Common myeloid progenitor, CD34-positive (primary cell): ENCODE data around the gene LCN6.

Experiments used
- CTCF ChIA-PET: fragments of 350-600 bp; sonication (Branson Sonifier 250); formaldehyde crosslinking; loops from one replicate; lab custom pipeline; 2021; ENCODE audit warnings: antibody characterized with exemption; lab: Charles Lee
- POLR2A ChIA-PET: fragments of 350-600 bp; sonication (Branson Sonifier 250); formaldehyde crosslinking; loops from one replicate; lab custom pipeline; 2021; ENCODE audit warnings: antibody characterized with exemption; lab: Charles Lee
- DNase-seq, 3 donors: peaks; one replicate each; pipeline versions ENCODE4 v3.0.0 to v3.0.0-alpha.2; 2013
- H3K27ac ChIP-seq, 2 experiments: 1 replicate in 1 of 2; 2 replicates in 1 of 2; pipeline ENCODE4 v1.7.0; 2013; ENCODE audit warnings: inconsistent platforms in 2 of 2, low read length in 2 of 2, mild to moderate bottlenecking in 2 of 2, low read depth in 1 of 2, moderate library complexity in 1 of 2; ENCODE audit not compliant: severe bottlenecking in 2 of 2, insufficient read depth in 1 of 2, poor library complexity in 1 of 2
- H3K27me3 ChIP-seq, 5 experiments: replicated peaks in 2 of 5; 1 replicate in 3 of 5; 2 replicates in 2 of 5; pipeline versions ENCODE4 v1.6.1 to v1.7.0; 2013; ENCODE audit warnings: low read length in 4 of 5, mild to moderate bottlenecking in 2 of 5, moderate library complexity in 2 of 5, inconsistent platforms in 1 of 5; ENCODE audit not compliant: insufficient read depth in 5 of 5, control insufficient read depth in 4 of 5
- H3K36me3 ChIP-seq, 4 experiments: 1 replicate in 2 of 4; 2 replicates in 2 of 4; pipeline versions ENCODE4 v1.6.1 to v1.7.0; 2013; ENCODE audit warnings: low read length in 3 of 4, control low read depth in 1 of 4, mild to moderate bottlenecking in 1 of 4; ENCODE audit not compliant: control insufficient read depth in 4 of 4, insufficient read depth in 4 of 4
- H3K4me1 ChIP-seq, 4 experiments: 1 replicate in 3 of 4; 2 replicates in 1 of 4; pipeline versions ENCODE4 v1.6.1 to v1.7.1; 2013; ENCODE audit warnings: low read length in 3 of 4, mild to moderate bottlenecking in 3 of 4, control low read depth in 1 of 4, inconsistent platforms in 1 of 4, moderate library complexity in 1 of 4; ENCODE audit not compliant: control insufficient read depth in 4 of 4, insufficient read depth in 4 of 4; ENCODE audit errors: control extremely low read depth in 1 of 4
- H3K4me3 ChIP-seq, 7 experiments: 1 replicate in 4 of 7; 2 replicates in 3 of 7; pipeline versions ENCODE4 v1.5.1 to v1.7.0; 2013; ENCODE audit warnings: mild to moderate bottlenecking in 7 of 7, low read length in 6 of 7, moderate library complexity in 6 of 7, inconsistent platforms in 2 of 7, low read depth in 2 of 7, control low read depth in 1 of 7; ENCODE audit not compliant: insufficient read depth in 4 of 7, control insufficient read depth in 1 of 7; ENCODE audit errors: extremely low read depth in 1 of 7
- H3K9me3 ChIP-seq, 5 experiments: 1 replicate in 4 of 5; 2 replicates in 1 of 5; pipeline versions ENCODE4 v1.6.1 to v1.7.1; 2013; ENCODE audit warnings: low read length in 4 of 5, mild to moderate bottlenecking in 2 of 5, inconsistent platforms in 1 of 5, low read depth in 1 of 5, moderate library complexity in 1 of 5; ENCODE audit not compliant: control insufficient read depth in 4 of 5, insufficient read depth in 2 of 5; ENCODE audit errors: control extremely low read depth in 1 of 5
- WGBS: methylation state at CpG from one replicate; pipeline ENCODE4 v1.1.5; 2013; ENCODE audit not compliant: insufficient coverage; 5-methylcytosine and 5-hydroxymethylcytosine counted together

Gene LCN6

DNA sequence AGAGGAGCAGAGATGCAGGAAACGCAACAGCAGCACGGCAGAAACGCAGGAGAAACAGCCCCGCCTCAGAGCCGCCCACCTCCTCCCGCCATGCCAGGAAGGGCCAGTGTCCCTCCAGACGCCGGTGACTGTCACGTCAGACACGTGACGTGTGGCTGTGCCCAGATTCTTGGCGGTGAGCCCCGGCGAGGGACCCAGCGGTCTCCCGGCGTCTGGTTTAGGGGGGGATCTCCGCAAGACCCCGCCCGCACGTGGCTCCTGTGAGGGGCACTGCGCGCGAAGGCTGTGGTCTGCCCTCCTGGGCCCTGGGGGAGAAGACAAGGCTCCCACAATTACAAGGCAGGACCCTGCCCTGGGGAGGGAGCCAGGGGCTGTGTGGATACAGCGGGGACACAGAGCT lies 12.1 kb upstream of the LCN6 start:
- Histone ChIP-seq H3K27ac (no peak overlapping the region), H3K36me3 (no peaks in the 10 kb centered on the region), H3K4me1 (peaks cover 0 to 9% (median 5%) of the 10 kb centered on the region in 4 experiments), H3K9me3 (peaks cover 0 to 9% (median 0%) of the 10 kb centered on the region in 5 experiments), H3K27me3 (no peaks in the 10 kb centered on the region), H3K4me3 (no peak overlapping the region)
- WGBS = 89% methylated on average over 24 of the region's 25 CpGs
- ChIA-PET POLR2A (no interaction called here), CTCF (interaction anchor here (0.7 to 4.7 kb wide), 9 partner anchors 9 to 31 kb away, joined by 3 to 22 read pairs (median 5); no protein-coding TSS in a partner anchor)
- no peak for DNase-seq

DNA sequence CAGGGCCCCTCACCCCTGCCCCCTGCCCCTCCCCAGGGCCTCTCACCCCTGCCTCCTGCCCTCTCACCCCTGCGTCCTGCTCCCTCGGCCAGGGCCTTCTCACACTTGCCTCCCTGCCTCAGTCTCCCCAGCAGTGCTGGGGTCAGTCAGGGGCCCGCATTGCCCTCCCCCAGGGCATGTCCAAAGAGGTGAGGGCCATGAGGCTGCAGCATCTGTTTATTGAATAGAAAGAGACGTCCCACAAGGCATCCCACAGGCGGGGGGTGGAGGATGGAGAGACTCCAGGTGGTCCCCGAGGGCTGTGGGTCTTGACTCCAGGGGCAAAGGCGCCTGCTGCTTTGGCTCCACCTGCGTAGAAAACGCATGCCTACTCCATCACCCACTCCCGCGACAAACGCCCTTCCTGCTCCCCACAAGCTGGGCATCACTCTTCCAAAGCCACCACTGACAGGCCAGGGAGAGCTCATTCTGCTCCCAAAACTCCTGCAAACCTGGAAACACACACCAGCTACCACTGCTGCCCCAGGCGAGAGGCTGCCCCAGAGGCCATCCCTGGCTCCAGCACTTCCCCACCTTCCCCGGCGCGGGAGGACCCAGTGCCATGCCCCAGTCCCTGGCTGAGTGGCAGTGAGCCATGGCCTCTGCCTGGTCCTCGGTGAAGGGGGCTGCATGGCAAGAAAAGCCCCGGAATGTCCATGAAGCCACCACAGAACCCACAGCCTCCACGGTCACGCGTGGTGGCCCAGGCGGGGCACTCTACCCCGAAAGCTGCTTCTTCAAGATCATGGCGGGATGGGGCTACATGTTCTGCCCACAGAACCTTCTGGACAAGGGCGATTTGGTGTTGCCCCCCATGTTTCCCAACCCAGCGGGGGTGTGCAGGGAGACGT lies 11.4 kb upstream of the LCN6 start:
- Histone ChIP-seq H3K36me3 (no peaks in the 10 kb centered on the region), H3K4me3 (no peak overlapping the region), H3K27ac (no peak overlapping the region), H3K27me3 (no peaks in the 10 kb centered on the region), H3K9me3 (peaks cover 0 to 10% (median 0%) of the 10 kb centered on the region in 5 experiments), H3K4me1 (peaks cover 0 to 17% (median 9%) of the 10 kb centered on the region in 4 experiments)
- ChIA-PET POLR2A (interaction anchor here (0.6 kb wide), 2 partner anchors 12 to 40 kb away, joined by 5 to 13 read pairs; no protein-coding TSS in a partner anchor), CTCF (interaction anchor here (0.7 to 4.7 kb wide), 7 partner anchors 10 to 31 kb away, joined by 3 to 22 read pairs (median 6); no protein-coding TSS in a partner anchor)
- 97% methylated on average over 24 of the region's 27 CpGs for WGBS
- DNase-seq = no peak

DNA sequence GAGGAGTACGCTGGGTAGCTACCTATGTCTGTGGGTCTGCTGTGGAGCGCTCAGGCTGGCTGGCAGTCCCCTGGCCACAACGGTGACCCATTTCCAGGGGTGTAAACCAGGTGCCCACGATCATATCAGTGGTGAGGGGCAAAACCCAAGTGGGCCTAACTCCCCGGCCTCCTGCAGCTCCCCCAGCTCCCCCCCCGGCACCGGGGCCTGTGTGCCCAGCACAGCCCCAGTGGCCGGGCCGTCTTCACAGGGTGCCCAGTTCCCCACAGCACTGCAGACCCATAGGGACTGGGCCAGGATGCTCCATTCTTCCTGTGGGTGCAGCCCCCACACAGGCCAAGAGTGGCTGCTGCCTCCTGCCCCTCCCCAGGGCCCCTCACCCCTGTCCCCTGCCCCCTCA lies 10.7 kb upstream of the LCN6 start:
- peaks cover 0 to 10% (median 0%) of the 10 kb centered on the region in 5 experiments for H3K9me3 ChIP-seq
- POLR2A ChIA-PET = no interaction called here
- H3K4me3 ChIP-seq = no peak overlapping the region
- H3K36me3 ChIP-seq = no peaks in the 10 kb centered on the region
- H3K4me1 ChIP-seq = peaks cover 0 to 23% (median 13%) of the 10 kb centered on the region in 4 experiments
- no peak for DNase-seq
- no peak overlapping the region for H3K27ac ChIP-seq
- no peaks in the 10 kb centered on the region for H3K27me3 ChIP-seq
- 86% methylated on average over 8 of the region's 9 CpGs for WGBS
- CTCF ChIA-PET = interaction anchor here (1.3 to 4.7 kb wide), 6 partner anchors 8 to 32 kb away, joined by 3 to 22 read pairs (median 8); no protein-coding TSS in a partner anchor

DNA sequence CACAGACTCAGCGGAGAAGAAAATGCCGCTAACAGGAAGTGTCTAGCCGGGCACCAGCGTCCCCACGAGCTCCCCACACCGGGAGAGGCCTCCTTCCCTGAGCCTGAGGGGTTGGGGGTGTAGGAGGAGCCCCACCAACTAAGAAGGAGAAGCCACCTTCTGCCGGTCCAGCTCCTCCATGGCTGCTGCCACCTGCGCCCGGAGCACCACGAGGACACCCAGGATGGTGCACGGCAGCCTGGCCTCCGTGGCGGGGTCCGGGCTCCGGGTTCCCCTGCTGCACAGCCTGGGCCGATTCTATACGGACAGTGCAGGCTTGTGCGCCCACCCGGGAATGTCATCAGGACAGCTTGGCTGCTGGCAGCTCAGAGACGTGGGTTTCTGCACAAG lies 9.4 kb upstream of the LCN6 start:
- no peaks in the 10 kb centered on the region for H3K27me3 ChIP-seq
- no peaks in the 10 kb centered on the region for H3K36me3 ChIP-seq
- H3K4me1 ChIP-seq = peaks cover 0 to 17% (median 8%) of the 10 kb centered on the region in 4 experiments
- H3K27ac ChIP-seq = no peak overlapping the region
- peaks cover 0 to 15% (median 0%) of the 10 kb centered on the region in 5 experiments for H3K9me3 ChIP-seq
- ChIA-PET POLR2A (no interaction called here), CTCF (interaction anchor here (0.7 to 4.7 kb wide), 8 partner anchors 8 to 128 kb away, joined by 3 to 22 read pairs (median 4); no protein-coding TSS in a partner anchor)
- DNase-seq = no peak
- 91% methylated on average over 20 of the region's 20 CpGs for WGBS
- no peak overlapping the region for H3K4me3 ChIP-seq

DNA sequence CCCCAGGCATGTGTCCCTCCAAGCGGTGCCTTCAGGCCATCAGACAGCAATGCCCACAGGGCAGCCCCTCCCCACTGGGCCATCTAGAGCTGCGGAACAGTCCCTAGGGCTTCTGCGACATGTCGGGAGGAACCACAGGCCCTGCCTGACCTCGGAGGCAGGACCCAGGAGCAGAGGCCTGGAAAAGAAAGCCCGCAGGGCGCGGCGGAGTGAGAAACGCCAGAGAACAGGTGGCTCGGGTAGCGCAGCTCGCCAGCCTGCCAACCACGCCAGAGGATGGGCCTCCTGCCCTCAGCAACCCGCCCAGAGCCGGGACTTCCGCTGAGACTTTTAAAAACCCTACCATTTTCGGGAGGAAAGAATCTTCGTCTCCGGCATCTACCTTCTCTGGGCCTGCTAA lies 9.0 kb upstream of the LCN6 start:
- ChIA-PET CTCF (interaction anchor here (0.7 to 1.9 kb wide), 7 partner anchors 10 to 128 kb away, joined by 3 to 12 read pairs (median 4); no protein-coding TSS in a partner anchor), POLR2A (no interaction called here)
- Histone ChIP-seq H3K4me3 (no peak overlapping the region), H3K4me1 (peaks cover 0 to 17% (median 8%) of the 10 kb centered on the region in 4 experiments), H3K27me3 (no peaks in the 10 kb centered on the region), H3K9me3 (peaks cover 0 to 15% (median 1%) of the 10 kb centered on the region in 5 experiments), H3K36me3 (no peaks in the 10 kb centered on the region), H3K27ac (no peak overlapping the region)
- WGBS = 93% methylated on average over 19 of the region's 20 CpGs
- no peak for DNase-seq

DNA sequence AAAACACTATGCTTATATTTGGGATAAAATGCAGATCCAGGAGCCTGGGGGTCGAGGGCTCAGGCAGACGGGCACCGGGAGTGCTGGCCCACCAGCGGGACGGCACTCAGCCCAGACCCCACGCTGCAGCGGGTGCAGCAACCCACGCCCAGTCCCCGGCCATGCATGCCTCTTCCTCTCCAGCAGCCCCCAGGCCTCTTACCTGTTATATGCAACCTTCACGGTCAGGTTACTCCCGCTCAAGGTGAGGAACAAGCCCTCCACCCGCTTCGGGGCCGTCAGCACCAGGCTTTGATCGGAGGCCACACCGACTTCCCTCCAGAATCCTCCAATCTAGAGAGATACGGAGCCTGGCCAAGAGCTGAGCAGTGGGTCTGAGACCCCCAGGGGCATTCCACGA lies 8.5 kb upstream of the LCN6 start:
- Histone ChIP-seq H3K27me3 (no peaks in the 10 kb centered on the region), H3K4me1 (peaks cover 0 to 17% (median 8%) of the 10 kb centered on the region in 4 experiments), H3K9me3 (peaks cover 0 to 17% (median 2%) of the 10 kb centered on the region in 5 experiments), H3K4me3 (no peak overlapping the region), H3K36me3 (no peaks in the 10 kb centered on the region), H3K27ac (no peak overlapping the region)
- CTCF ChIA-PET = interaction anchor here (0.9 to 3.2 kb wide), 7 partner anchors 11 to 127 kb away, joined by 3 to 11 read pairs (median 4); no protein-coding TSS in a partner anchor
- WGBS = 95% methylated on average over 18 of the region's 18 CpGs
- POLR2A ChIA-PET = no interaction called here
- DNase-seq = no peak
